ENCODE measurements around the gene PPP1R1C.

The PPP1R1C gene

DNA sequence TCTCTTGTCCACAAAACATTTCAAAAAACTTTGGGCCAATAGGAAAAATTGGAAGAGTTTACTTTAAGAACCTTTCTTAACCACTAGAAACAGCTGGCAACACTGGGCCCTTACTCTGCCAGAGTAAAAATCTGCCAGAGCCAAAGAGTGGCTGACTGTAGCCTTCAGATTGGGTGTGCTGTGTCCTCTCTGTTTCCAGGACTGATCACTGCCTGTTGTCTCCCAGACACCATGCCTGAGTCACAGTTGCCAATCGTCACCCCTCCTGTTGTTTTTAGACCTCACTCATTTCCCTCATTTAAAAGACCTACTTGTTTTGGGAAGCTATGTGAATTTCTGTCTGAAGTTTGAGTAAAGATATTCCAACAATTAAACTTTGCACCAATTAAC lies 159.1 kb downstream of the PPP1R1C start:
- H3K4me1 ChIP-seq (ENCODE audit: control insufficient read depth, insufficient read depth, low read length) = no peaks in the 10 kb centered on the region
- no peaks in the 10 kb centered on the region for H3K36me3 ChIP-seq (ENCODE audit: control insufficient read depth, insufficient read depth, low read length)
- no peak overlapping the region for H3K9ac ChIP-seq (ENCODE audit: low read depth, low read length)
- no peaks in the 10 kb centered on the region for H3K27me3 ChIP-seq (ENCODE audit: control insufficient read depth, insufficient read depth, low read length)
- H3K9me3 ChIP-seq (ENCODE audit: control insufficient read depth, insufficient read depth, low read length) = no peaks in the 10 kb centered on the region
- no peak overlapping the region for H3K4me3 ChIP-seq (ENCODE audit: low read depth, low read length)

DNA sequence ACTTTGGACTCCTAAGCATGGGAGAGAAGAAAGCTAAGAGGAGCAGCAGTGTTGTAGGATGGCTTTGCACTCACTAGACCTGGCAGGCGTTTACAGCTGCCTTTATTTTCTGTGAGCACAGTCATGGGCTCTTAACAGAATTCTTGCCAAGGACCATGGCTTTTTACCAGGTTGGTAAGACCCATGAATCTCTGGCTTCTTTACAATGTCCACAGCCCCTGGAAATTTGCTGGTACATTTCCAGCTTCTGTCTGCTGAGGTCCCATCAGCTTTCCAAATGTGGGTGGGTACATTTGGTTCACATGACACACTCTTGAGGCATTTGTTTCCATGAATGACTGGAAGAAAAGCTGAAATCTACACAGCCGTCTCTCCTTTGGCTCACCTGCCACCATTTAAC lies 162.7 kb downstream of the PPP1R1C start:
- no peaks in the 10 kb centered on the region for H3K9me3 ChIP-seq (ENCODE audit: control insufficient read depth, insufficient read depth, low read length)
- H3K9ac ChIP-seq (ENCODE audit: low read depth, low read length) = no peak overlapping the region
- no peaks in the 10 kb centered on the region for H3K27me3 ChIP-seq (ENCODE audit: control insufficient read depth, insufficient read depth, low read length)
- H3K36me3 ChIP-seq (ENCODE audit: control insufficient read depth, insufficient read depth, low read length) = no peaks in the 10 kb centered on the region
- H3K4me1 ChIP-seq (ENCODE audit: control insufficient read depth, insufficient read depth, low read length) = no peaks in the 10 kb centered on the region
- no peak overlapping the region for H3K4me3 ChIP-seq (ENCODE audit: low read depth, low read length)

DNA sequence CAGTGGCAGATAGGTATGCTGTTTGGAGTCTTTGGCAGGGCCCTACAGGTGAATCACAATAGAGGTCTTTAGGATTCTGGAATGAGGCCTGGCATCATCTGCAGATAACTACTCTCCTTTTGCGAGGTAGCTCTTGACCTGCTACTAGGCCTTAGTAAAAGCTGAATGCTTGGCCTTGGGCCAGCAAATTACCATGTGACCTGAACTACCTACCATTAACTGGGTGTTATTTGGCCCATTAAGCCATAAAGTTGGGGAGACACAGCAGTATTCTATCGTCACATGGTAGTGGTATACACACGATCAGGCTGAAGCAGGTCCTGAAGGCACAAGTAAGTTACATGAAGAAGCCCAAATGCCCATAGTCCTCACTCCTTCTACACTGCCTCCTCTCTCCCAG lies 178.2 kb downstream of the PPP1R1C start:
- H3K36me3 ChIP-seq (ENCODE audit: control insufficient read depth, insufficient read depth, low read length) = no peaks in the 10 kb centered on the region
- H3K27me3 ChIP-seq (ENCODE audit: control insufficient read depth, insufficient read depth, low read length) = no peaks in the 10 kb centered on the region
- no peak overlapping the region for H3K4me3 ChIP-seq (ENCODE audit: low read depth, low read length)
- no peak overlapping the region for H3K9ac ChIP-seq (ENCODE audit: low read depth, low read length)
- H3K9me3 ChIP-seq (ENCODE audit: control insufficient read depth, insufficient read depth, low read length) = no peaks in the 10 kb centered on the region
- H3K4me1 ChIP-seq (ENCODE audit: control insufficient read depth, insufficient read depth, low read length) = no peaks in the 10 kb centered on the region

DNA sequence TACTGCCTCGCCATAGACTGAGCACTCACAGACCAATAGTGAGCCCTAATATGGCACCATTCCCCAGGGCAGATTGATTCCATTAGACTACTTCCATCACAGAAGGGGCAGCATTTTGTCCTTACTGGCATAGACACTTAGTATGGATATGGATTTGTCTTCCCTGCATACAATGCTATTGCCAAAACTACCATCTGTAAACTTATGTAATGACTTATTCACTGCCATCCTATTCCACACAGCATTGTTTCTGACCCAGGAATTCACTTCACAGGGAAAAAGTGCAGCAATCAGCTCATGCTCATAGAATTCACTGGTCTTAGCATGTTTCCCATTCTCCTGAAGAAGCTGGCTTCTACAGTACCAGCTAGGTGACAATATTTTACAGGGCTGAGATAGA lies 179.0 kb downstream of the PPP1R1C start:
- Histone ChIP-seq H3K4me3 (ENCODE audit: low read depth, low read length) (no peak overlapping the region), H3K27me3 (ENCODE audit: control insufficient read depth, insufficient read depth, low read length) (no peaks in the 10 kb centered on the region), H3K4me1 (ENCODE audit: control insufficient read depth, insufficient read depth, low read length) (no peaks in the 10 kb centered on the region), H3K36me3 (ENCODE audit: control insufficient read depth, insufficient read depth, low read length) (no peaks in the 10 kb centered on the region), H3K9me3 (ENCODE audit: control insufficient read depth, insufficient read depth, low read length) (no peaks in the 10 kb centered on the region), H3K9ac (ENCODE audit: low read depth, low read length) (no peak overlapping the region)

DNA sequence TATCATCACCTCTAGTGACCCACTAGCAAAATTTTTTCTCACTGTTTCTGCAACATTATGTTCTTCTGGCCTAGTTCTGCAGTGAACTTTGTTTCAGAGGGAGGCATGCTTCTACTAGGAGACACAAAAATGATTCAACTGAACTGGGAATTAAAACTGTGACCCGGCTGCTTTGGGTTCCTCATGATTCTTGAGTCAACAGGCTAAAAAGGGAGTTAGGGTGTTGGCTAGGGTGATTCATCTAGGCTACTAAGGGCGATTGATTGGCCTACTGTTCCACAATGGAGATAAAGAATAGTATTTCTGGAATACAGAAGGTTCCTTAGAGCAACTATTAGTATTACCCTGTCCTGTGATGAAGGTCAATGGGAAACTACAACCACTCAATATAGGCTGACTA lies 179.5 kb downstream of the PPP1R1C start:
- H3K27me3 ChIP-seq (ENCODE audit: control insufficient read depth, insufficient read depth, low read length) = no peaks in the 10 kb centered on the region

DNA sequence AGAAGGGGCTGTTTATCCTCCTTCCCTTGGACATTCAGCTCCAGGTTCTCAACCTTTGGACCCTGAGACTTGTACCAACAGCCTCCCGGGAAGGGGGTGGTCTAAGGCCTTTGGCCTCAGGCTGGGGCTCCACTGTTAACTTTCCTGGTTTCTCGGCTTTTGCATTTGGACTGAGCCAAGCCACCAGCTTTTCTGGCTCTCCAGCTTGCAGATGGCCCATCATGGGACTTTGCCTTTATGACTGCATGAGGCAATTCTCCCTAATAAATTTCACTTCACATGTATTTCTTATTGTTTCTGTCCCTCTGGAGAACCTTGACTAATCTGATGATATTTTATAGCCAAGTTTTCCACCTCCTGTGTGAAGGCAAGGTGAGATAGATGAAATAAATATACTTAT lies 180.8 kb downstream of the PPP1R1C start:
- Histone ChIP-seq H3K4me1 (ENCODE audit: control insufficient read depth, insufficient read depth, low read length) (no peaks in the 10 kb centered on the region), H3K9ac (ENCODE audit: low read depth, low read length) (no peak overlapping the region), H3K36me3 (ENCODE audit: control insufficient read depth, insufficient read depth, low read length) (no peaks in the 10 kb centered on the region), H3K4me3 (ENCODE audit: low read depth, low read length) (no peak overlapping the region), H3K27me3 (ENCODE audit: control insufficient read depth, insufficient read depth, low read length) (no peaks in the 10 kb centered on the region), H3K9me3 (ENCODE audit: control insufficient read depth, insufficient read depth, low read length) (no peaks in the 10 kb centered on the region)

More for the DNA sequence above, 179.5 kb downstream of the PPP1R1C start:
- no peaks in the 10 kb centered on the region for H3K36me3 ChIP-seq (ENCODE audit: control insufficient read depth, insufficient read depth, low read length)
- H3K9me3 ChIP-seq (ENCODE audit: control insufficient read depth, insufficient read depth, low read length) = no peaks in the 10 kb centered on the region
- no peak overlapping the region for H3K4me3 ChIP-seq (ENCODE audit: low read depth, low read length)
- H3K4me1 ChIP-seq (ENCODE audit: control insufficient read depth, insufficient read depth, low read length) = no peaks in the 10 kb centered on the region
- H3K9ac ChIP-seq (ENCODE audit: low read depth, low read length) = no peak overlapping the region

DNA sequence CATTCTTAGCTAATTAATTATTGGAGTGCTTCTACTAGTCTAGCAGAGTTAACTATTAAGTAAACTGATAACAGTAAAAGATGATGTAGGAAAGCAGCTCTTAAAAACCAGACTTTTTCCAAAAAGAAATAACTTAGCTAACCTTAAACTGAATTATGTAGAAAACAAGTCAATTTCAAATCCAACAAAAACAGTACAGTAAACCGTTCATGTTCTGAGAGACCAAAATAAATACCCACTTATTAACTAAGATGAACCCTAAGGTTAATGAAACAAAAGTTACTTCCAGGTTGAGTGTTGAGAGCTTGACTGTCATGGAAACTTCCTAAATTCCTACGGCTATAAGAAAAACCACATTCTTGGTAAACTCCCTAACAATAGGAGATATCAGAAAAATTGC lies 181.2 kb downstream of the PPP1R1C start:
- Histone ChIP-seq H3K9ac (ENCODE audit: low read depth, low read length) (no peak overlapping the region), H3K36me3 (ENCODE audit: control insufficient read depth, insufficient read depth, low read length) (no peaks in the 10 kb centered on the region), H3K27me3 (ENCODE audit: control insufficient read depth, insufficient read depth, low read length) (no peaks in the 10 kb centered on the region), H3K9me3 (ENCODE audit: control insufficient read depth, insufficient read depth, low read length) (no peaks in the 10 kb centered on the region), H3K4me3 (ENCODE audit: low read depth, low read length) (no peak overlapping the region), H3K4me1 (ENCODE audit: control insufficient read depth, insufficient read depth, low read length) (no peaks in the 10 kb centered on the region)
